NT2/D1 (cell line): ENCODE data around the gene TAGLN.

ENCODE experiments used
- YY1 ChIP-seq: IDR thresholded peaks from 2 replicates; pipeline ENCODE4 v1.6.1; 2011; ENCODE audit not compliant: insufficient read length, insufficient read depth
- ZNF274 ChIP-seq: IDR thresholded peaks from 2 replicates; pipeline ENCODE4 v1.6.1; 2011; ENCODE audit warnings: mild to moderate bottlenecking, low read depth, low read length

DNA sequence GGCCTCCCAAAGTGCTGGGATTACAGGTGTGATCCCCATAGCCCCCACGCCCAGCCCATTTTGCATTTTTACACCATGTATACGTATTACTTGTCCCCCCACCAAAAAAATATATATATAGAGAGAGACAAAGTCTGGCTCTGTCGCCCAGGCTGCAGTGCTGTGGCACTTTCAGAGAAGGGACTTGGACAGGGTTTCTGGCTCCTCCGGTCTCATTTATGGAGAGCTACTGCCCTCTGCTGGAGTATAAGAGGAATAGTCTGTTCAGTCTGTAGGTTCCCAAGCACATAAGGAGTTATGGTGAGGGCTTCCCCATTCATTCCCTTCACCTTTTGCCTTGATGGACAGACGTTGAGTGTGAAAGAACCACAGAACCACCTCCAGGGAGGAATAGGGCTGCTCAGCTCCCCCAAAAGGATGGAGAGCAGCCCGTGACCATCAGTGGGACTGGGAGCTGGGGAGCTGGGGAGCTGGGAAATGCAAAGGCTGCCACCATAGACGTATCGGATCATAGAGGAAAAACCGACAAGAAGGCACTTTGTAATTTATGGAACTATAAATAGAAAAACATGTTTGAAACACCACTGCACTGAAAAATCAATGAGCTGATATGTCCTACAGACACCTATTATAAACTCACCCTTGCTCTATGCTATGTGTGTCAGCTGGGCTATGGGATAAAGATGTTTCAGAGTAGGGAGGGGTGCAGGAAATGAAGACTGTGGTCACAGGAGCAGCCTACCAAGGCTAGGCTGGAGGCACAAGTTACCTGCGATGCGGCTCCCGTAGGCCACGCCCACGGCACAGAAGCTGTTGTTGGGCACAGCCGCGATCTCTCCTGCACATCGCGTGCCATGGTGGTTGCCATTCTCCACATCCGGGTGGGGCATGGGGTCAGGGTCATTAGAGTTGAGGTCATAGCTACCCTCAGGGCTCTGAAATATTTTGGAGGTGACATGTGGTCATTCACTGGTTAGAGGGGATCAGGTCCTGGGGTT is 27.5 kb downstream of the TAGLN start:
- TF ChIP-seq ZNF274: no peak
- TF ChIP-seq YY1: no peak
